Measurements from ENCODE around the gene ESRRB. TPM values are rescaled to one million over a fixed set of nuclear protein-coding genes. Genes with fewer than 3 reads are reported as not detected.

Gene ESRRB
- total RNA-seq, 1 donor from 2014 or later = 0.74 TPM

- intact Hi-C loops (cut with DNase I) = no loop called here
Observed at GRCh38 chr14:76343386-76343785, 32.6 kb upstream of the ESRRB start.

DNA sequence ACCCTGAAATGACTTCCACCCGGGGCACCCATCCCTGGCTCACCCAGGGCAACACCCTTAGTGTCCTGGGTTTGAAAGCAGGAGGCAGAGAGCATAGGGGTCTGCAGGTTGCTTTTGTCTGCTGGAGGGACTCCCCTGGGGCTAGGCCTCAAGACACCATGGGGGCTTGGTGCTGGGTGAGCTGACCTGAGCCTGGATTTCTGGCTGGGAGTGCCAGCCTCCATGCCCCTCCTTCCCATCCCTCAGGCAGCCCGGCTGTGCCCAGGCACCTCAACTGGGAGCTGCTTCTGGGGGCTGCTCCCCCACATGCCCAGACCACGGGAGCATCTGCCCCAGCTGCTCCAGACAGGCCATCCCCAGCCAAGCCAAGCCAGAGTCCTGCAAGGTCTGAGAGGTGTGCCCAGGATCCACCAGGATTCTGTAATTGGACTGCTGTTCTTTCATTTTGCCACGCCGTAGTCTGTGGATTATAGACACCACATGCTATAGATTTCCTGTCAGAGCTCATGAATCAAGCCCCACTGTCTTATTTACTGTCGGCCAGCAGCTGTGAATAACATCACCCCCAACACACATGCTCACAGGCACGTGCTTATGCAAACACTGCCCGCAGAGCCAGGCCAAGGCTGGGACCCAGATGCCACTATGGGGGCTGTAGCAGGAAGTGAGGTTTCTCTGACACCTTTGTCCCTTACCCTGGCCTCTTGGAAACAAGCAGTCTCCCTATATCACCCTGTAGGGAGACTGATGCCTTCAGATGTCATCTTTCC lies 29.4 kb upstream of the ESRRB start:
- Histone ChIP-seq H3K9me3 (no peaks in the 10 kb centered on the region), H3K4me3 (no peak overlapping the region), H3K4me1 (no peaks in the 10 kb centered on the region), H3K27ac (no peak overlapping the region), H3K27me3 (no peaks in the 10 kb centered on the region), H3K36me3 (no peaks in the 10 kb centered on the region)
- DNase-seq (ENCODE audit: extremely low spot score in 2 of 2) = no peak
- intact Hi-C loops (cut with DNase I) = no loop called here
- TF ChIP-seq POLR2A (IDR thresholded peaks at IDR 0.05) = no peak
- TF ChIP-seq, protein P1, sequence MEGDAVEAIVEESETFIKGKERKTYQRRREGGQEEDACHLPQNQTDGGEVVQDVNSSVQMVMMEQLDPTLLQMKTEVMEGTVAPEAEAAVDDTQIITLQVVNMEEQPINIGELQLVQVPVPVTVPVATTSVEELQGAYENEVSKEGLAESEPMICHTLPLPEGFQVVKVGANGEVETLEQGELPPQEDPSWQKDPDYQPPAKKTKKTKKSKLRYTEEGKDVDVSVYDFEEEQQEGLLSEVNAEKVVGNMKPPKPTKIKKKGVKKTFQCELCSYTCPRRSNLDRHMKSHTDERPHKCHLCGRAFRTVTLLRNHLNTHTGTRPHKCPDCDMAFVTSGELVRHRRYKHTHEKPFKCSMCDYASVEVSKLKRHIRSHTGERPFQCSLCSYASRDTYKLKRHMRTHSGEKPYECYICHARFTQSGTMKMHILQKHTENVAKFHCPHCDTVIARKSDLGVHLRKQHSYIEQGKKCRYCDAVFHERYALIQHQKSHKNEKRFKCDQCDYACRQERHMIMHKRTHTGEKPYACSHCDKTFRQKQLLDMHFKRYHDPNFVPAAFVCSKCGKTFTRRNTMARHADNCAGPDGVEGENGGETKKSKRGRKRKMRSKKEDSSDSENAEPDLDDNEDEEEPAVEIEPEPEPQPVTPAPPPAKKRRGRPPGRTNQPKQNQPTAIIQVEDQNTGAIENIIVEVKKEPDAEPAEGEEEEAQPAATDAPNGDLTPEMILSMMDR (IDR thresholded peaks at IDR 0.05) = no peak
- TF ChIP-seq POLR2AphosphoS5 (IDR thresholded peaks at IDR 0.05; ENCODE audit: insufficient read depth in 1 of 2, low read depth in 1 of 2) = no peak

More at GRCh38 chr14:76343386-76343785, 32.6 kb upstream of the ESRRB start:
- no peaks in the 10 kb centered on the region for H3K27me3 ChIP-seq
- no peak overlapping the region for H3K27ac ChIP-seq
- H3K4me3 ChIP-seq = no peak overlapping the region
- TF ChIP-seq, protein P1 (IDR thresholded peaks at IDR 0.05) = no peak
- TF ChIP-seq POLR2AphosphoS5 (IDR thresholded peaks at IDR 0.05; ENCODE audit: insufficient read depth in 1 of 2, low read depth in 1 of 2) = no peak
- no peak for TF ChIP-seq POLR2A (IDR thresholded peaks at IDR 0.05)
- H3K4me1 ChIP-seq = no peaks in the 10 kb centered on the region
- H3K36me3 ChIP-seq = no peaks in the 10 kb centered on the region
- no peaks in the 10 kb centered on the region for H3K9me3 ChIP-seq
- DNase-seq (ENCODE audit: extremely low spot score in 2 of 2) = no peak

DNA sequence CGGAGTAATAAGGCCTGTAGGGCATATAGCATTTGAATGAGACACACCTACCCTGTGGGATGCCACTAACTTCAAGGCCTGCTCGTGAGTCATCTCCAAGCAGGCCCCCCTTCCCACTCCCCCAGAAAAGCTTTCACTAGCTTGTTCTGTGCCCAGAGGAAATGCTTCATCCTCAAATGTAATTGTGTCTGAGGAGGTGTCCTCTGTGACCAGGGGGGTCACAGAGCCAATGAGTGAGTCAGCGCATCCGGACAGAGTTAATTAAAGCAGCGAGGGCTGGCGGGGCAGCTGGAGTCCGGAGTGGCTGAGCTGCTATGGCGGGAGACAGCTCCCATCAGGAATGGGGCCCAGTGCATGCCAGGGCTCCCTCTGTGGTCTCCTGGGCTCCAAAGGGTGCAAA lies 27.0 kb upstream of the ESRRB start:
- no peak for DNase-seq (ENCODE audit: extremely low spot score in 2 of 2)
- no peaks in the 10 kb centered on the region for H3K36me3 ChIP-seq

DNA sequence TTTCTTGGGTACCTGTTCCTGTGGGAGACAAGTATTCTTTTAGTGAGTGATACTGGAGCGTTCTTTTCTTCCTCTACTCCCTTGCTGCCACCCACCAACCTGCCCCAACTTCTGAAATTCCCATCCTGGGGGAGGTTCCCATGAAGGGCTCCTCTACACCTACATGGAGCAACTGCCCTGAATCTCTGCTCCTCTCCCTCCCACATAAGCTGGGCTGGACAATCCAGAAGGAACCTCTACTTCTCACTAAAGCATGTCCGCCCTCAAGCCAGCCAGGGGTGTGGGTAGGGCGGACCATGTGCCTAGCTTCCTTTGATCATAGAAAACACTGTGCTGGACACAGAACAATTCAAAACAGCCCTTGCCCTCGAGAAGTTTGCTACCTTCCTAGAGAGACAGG lies 25.9 kb upstream of the ESRRB start:
- Histone ChIP-seq H3K4me3 (no peak overlapping the region), H3K27me3 (no peaks in the 10 kb centered on the region), H3K4me1 (peaks cover 8% of the 10 kb centered on the region), H3K36me3 (no peaks in the 10 kb centered on the region), H3K27ac (no peak overlapping the region), H3K9me3 (no peaks in the 10 kb centered on the region)
- intact Hi-C loops (cut with DNase I) = loop anchor here (5.0 kb wide), 1 partner anchor 298 kb away; no protein-coding TSS in a partner anchor
- TF ChIP-seq POLR2A (IDR thresholded peaks at IDR 0.05) (no peak), POLR2AphosphoS5 (IDR thresholded peaks at IDR 0.05; ENCODE audit: insufficient read depth in 1 of 2, low read depth in 1 of 2) (no peak)
- TF ChIP-seq, protein P1 (IDR thresholded peaks at IDR 0.05) = no peak
- DNase-seq (ENCODE audit: extremely low spot score in 2 of 2) = no peak

More for the DNA sequence above, 27.0 kb upstream of the ESRRB start:
- TF ChIP-seq POLR2AphosphoS5 (IDR thresholded peaks at IDR 0.05; ENCODE audit: insufficient read depth in 1 of 2, low read depth in 1 of 2) (peak in 1 of 2 donors; percentile 42), POLR2A (IDR thresholded peaks at IDR 0.05) (no peak)
- intact Hi-C loops (cut with DNase I) = no loop called here
- no peaks in the 10 kb centered on the region for H3K9me3 ChIP-seq
- H3K27ac ChIP-seq = no peak overlapping the region
- peaks cover 8% of the 10 kb centered on the region for H3K4me1 ChIP-seq
- H3K4me3 ChIP-seq = no peak overlapping the region
- H3K27me3 ChIP-seq = no peaks in the 10 kb centered on the region

- Histone ChIP-seq H3K9me3 (no peaks in the 10 kb centered on the region), H3K36me3 (no peaks in the 10 kb centered on the region), H3K4me1 (peaks cover 8% of the 10 kb centered on the region), H3K4me3 (no peak overlapping the region), H3K27ac (no peak overlapping the region), H3K27me3 (no peaks in the 10 kb centered on the region)
- no peak for TF ChIP-seq POLR2A (IDR thresholded peaks at IDR 0.05)
- DNase-seq (ENCODE audit: extremely low spot score in 2 of 2) = no peak
- intact Hi-C loops (cut with DNase I) = loop anchor here (5.0 kb wide), 1 partner anchor 298 kb away; no protein-coding TSS in a partner anchor
Observed at GRCh38 chr14:76350671-76351070, 25.3 kb upstream of the ESRRB start.

DNA sequence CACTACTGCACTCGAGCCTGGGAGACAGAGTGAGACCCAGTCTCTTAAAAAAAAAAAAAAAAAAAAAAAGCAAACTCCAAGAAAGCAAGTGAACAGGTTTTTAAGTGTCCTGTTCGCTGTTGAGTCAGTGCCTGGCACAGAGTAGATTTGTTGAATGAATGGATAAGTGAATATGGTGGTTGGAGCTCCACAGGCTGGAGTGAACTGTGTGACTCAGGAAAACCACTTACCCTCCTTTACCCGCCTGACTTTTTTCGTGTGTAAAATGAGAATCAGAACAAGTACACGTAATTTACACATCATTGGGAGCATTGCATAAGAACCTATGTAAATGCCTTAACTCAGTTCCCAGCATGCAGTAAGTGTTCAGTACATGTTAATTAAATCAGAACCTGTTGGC lies 24.0 kb upstream of the ESRRB start:
- no peak for DNase-seq (ENCODE audit: extremely low spot score in 2 of 2)
- H3K4me1 ChIP-seq = peaks cover 8% of the 10 kb centered on the region
- no peaks in the 10 kb centered on the region for H3K9me3 ChIP-seq
- H3K4me3 ChIP-seq = no peak overlapping the region
- TF ChIP-seq, protein P1 (IDR thresholded peaks at IDR 0.05) = no peak
- no peak for TF ChIP-seq POLR2AphosphoS5 (IDR thresholded peaks at IDR 0.05; ENCODE audit: insufficient read depth in 1 of 2, low read depth in 1 of 2)
- no peak for TF ChIP-seq POLR2A (IDR thresholded peaks at IDR 0.05)
- H3K27me3 ChIP-seq = no peaks in the 10 kb centered on the region
- H3K27ac ChIP-seq = no peak overlapping the region
- intact Hi-C loops (cut with DNase I) = loop anchor here (5.0 kb wide), 1 partner anchor 300 kb away; no protein-coding TSS in a partner anchor
- H3K36me3 ChIP-seq = no peaks in the 10 kb centered on the region

Measured in vagina (tissue), 2 donors.